NK-92 (cell line): ENCODE results near the gene KCNQ1.

Experiments
- DNase-seq: peaks from one replicate; lab custom pipeline; 2025; ENCODE audit not compliant: unreplicated experiment; lab: John Stamatoyannopoulos, UW

KCNQ1 gene

GRCh38 chr11:2800655-2801531, 356.1 kb downstream of the KCNQ1 start:
- no peak for DNase-seq

- no peak for DNase-seq
Measured at GRCh38 chr11:2801711-2802388, 357.0 kb downstream of the KCNQ1 start.

GRCh38 chr11:2802389-2803185, 357.8 kb downstream of the KCNQ1 start:
- DNase-seq, result no peak

GRCh38 chr11:2803186-2804091, 358.6 kb downstream of the KCNQ1 start:
- no peak for DNase-seq

GRCh38 chr11:2804189-2804588, 359.4 kb downstream of the KCNQ1 start:
- no peak for DNase-seq

- no peak for DNase-seq
Measured at GRCh38 chr11:2804701-2805387, 360.0 kb downstream of the KCNQ1 start.

GRCh38 chr11:2805388-2806056, 360.7 kb downstream of the KCNQ1 start:
- DNase-seq, result no peak

- DNase-seq, result no peak
Measured at GRCh38 chr11:2806351-2807024, 361.7 kb downstream of the KCNQ1 start.

GRCh38 chr11:2807025-2807681, 362.3 kb downstream of the KCNQ1 start:
- DNase-seq, result no peak

- DNase-seq, result no peak
Measured at GRCh38 chr11:2807801-2808241, 363.0 kb downstream of the KCNQ1 start.

- no peak for DNase-seq
Measured at GRCh38 chr11:2808850-2809846, 364.3 kb downstream of the KCNQ1 start.

GRCh38 chr11:2809854-2810253, 365.0 kb downstream of the KCNQ1 start:
- DNase-seq, result no peak

- no peak for DNase-seq
Measured at GRCh38 chr11:2810411-2811205, 365.8 kb downstream of the KCNQ1 start.

GRCh38 chr11:2811206-2812091, 366.6 kb downstream of the KCNQ1 start:
- no peak for DNase-seq

- no peak for DNase-seq
Measured at GRCh38 chr11:2812371-2812991, 367.7 kb downstream of the KCNQ1 start.
